COLO829 (cell line): ENCODE results near the gene LDLRAD3.

Experiments
- DNase-seq: peaks from one replicate; pipeline ENCODE4 v3.0.0; 2012; ENCODE audit warnings: low spot score

LDLRAD3 gene

DNA sequence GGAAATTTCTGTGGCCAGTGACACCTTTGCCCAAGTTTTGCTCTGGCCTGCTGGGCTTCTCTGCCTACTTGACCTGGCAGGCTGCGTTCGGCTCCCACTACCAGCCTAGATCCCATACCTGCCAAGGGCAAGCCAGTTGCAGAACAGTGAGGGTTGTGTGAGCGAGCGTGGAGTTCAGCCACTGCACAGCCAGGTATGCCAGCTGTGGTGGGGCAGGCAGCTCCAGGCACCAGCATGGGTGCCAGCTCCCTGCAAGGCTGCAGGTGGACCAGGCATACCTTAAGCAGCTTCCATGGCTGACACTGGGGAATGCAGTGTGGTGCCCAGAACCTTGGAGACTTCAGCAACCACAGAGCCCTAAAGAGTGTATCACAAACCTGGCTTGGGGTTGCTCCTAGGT, 133.5 kb downstream of the LDLRAD3 start:
- no peak for DNase-seq

- no peak for DNase-seq
These were observed 134.2 kb downstream of the LDLRAD3 start for GRCh38 chr11:36077886-36078685.

DNA sequence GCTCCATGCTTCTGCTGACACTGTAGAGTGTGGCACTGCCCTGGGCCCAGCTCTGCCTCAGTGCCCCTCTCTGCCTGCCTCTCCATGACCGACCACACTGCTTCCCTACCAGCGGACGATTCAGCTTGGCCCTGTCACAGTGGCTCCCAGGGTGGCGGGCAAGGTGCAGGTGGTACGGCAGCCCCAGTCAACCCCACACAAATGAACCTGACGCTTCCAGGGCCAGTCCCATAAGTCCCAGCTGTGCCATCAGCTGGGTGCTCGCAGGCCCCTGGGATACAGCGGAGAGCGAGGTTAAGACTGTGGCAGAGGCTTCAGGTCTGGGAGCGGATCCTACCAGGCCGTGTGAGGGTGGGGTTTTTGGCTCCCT, 134.8 kb downstream of the LDLRAD3 start:
- no peak for DNase-seq

DNA sequence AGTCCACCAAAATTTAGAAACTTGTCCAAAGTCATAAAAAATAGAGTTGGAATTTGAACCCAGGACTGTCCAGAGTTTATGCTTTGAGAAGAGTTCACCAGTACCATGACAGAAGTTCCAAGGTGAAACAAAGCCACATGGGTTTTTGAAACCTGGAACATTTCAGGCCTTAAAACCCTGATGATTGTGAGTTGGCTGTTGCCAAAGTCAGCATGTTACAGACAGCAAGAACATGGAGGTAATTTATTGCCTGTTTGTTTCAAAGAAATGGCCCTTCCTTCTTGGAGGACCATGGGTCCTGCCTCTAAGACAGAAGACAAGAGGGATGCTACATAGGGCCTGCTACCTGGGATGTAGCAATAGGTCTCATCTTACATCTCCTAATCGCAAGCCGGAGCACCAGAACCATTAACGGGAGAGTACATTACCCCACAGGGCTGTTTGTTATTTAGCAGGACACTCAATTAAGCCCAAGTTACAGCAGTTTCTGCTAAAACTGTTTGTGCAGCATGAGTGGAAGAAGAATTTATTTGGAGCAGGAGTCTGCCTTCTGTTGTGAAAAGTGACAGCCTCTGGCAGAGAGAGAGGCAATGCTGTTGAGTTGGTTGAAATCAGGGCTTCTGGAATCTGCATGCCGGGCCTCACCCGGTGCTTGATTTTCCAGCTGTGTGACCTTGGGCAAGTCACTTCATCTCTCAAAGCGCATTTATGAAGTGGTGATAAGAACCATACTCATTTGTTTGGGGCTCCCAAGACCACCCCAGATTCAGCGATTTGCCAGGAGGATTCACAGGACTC, 136.2 kb downstream of the LDLRAD3 start:
- no peak for DNase-seq

GRCh38 chr11:36081274-36081945, 137.5 kb downstream of the LDLRAD3 start:
- no peak for DNase-seq

DNA sequence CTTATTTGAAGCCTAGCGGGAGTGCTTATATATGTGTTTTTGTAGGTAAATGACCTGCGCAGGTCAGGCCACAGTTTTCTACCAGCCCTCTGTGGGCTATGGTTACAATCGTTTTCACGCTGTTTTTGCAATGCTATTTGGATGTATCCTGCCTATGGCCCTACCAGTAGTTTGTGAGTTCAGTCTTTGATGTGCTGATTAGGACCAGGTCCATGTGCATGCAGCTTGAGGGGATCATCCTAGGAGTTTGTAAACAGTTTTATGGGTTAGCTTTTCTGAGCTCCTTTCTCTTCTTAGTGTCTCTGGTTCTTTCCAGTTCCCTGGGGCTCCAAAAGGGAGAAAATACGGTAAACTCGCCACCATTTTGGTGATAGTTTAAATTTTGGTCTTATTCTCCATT, 142.5 kb downstream of the LDLRAD3 start:
- no peak for DNase-seq

DNA sequence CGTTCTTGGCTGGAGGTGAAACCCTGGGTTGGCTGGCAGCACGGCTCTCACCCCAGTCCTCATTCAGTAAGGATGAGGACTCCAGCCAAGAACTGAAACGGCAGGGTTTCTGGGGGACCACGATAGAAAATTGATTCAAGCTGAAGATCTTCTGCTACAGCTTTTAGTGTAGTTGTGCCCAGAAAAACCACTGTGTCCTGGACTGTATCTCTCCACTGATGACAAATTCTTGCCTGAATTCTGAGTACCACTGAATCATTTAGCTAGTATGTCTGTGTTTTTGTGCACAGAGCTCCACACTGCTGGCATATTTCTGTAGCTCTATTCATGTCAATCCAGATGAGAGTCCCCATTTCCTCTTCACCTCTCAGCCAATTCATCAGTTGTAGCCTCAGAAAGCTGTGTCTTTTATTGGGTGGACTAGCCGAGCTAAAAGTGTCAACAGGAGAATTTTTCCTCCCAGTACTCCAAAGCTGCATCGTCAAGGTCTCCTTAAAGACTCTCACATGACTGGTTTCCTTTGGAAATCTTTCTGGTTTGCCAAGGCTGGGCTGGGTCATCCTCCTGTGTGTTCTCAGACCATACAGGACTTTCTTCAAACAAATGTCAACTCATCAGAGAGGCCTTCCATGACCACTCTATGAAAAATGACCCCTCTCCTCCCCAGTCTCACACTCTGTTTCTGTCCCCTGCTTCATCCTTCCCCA, 144.6 kb downstream of the LDLRAD3 start:
- DNase-seq = no peak

DNA sequence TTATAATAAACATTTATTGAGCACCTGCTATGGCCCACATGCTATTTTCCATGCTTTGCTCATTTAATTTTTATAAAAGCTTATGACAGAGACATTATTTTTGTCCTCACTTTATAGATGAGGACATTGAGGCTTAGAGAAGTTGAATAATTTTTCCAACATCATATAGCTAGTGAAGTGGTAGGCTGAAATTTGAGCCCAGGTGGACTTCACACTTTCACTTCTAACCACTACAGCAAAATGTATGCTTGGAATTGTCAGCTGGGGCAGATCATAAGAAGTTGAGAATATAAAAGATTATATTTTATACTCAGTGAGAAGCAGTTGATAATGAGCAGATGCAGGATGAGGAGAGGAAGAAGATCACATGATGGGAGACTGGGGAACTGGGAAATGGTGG, 146.1 kb downstream of the LDLRAD3 start:
- no peak for DNase-seq

DNA sequence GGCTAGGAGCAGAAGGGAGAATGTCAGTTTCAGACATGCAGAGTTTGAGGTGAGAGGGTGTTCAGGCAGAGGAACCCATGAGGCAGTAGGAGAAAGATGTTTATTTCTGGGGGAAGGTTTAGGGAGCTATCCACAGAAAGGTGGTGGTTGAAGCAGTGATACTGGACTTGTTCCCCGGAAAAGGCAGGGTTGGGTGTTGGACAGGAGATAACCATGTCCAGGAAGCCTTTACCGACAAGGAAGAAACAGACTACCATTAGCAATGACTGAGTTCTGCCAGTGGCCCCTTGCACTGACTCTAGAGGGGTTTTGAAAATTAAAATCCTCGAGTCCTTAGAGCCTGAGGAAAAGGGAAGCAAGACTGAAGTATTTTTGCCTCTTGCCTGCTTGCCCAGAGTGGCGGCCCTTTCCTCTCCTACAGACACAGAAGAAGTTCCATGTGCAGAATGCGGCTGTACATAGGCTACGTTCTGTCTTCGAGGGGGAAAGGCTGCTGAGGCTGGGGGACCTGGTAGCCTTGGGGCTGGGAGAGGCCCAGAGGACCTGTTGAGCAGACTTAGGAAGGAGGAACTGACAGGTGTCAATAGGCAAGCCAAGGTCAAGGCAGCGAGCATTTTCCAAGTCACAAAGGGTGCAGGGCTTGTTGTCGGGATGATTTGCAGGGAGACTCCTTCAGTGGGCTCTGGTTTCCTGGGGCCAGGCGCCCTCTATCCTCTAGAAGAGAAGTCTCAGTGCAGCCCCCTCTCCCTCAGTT, 146.7 kb downstream of the LDLRAD3 start:
- no peak for DNase-seq

GRCh38 chr11:36091256-36091811, 147.5 kb downstream of the LDLRAD3 start:
- no peak for DNase-seq

GRCh38 chr11:36092314-36093030, 148.6 kb downstream of the LDLRAD3 start:
- no peak for DNase-seq

- no peak for DNase-seq
These were observed 149.7 kb downstream of the LDLRAD3 start for GRCh38 chr11:36093548-36093947.

DNA sequence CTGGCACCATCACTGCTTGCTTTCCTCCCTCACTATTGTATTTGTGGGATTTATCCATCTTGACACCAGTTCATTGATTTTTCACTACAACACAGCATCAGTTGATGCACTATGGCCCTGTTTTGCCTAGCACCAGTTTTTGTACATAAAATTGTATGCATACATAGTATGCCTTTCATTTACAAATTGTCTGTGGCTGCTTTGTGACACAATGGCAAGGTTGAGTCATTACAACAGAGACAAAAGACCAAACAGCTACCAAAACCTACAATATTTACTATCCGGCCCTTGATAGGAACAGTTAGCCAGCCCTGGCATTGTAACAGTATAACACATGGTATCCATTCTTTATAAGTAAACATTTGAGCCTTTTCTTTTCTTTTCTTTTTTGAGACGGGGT, 150.3 kb downstream of the LDLRAD3 start:
- DNase-seq = no peak

GRCh38 chr11:36095716-36096115, 151.9 kb downstream of the LDLRAD3 start:
- no peak for DNase-seq

- DNase-seq = no peak
These were observed 153.4 kb downstream of the LDLRAD3 start for GRCh38 chr11:36097219-36097650.

DNA sequence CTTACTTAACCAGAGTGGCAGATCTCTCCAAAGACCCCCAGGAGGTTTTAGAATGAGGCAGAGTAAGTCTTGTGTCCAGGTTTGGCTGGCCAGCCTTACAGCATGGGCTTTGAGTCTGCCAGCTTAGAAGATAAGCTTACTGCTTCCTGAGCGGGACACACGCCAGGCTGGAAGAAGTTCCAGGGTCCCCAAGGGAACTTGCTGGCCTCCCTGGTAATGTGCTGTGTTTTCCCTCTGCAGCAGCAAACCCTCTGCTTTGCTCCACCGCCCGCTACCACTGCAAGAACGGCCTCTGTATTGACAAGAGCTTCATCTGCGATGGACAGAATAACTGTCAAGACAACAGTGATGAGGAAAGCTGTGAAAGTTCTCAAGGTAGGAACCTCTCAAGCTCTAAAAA, 154.2 kb downstream of the LDLRAD3 start:
- DNase-seq = no peak

GRCh38 chr11:36098853-36099375, 155.1 kb downstream of the LDLRAD3 start:
- no peak for DNase-seq

DNA sequence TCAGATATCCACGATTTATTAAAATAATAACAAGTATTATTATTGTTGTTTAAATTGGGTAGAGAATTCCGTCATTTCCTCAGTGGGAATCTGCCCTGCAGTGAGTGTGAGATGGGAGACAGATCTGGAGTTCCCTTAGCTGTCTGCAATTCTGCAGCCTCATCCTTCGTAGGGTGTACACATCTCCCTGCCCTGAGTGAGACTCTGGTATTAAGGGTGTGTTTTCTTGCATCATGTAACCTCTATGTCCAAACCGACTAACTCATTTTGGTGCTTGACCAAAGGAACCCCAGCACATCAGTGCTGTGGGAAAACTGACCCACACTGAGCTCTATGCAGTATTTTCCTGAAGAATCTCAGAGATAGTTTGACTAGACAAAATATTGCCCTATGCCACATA, 157.6 kb downstream of the LDLRAD3 start:
- DNase-seq = no peak

DNA sequence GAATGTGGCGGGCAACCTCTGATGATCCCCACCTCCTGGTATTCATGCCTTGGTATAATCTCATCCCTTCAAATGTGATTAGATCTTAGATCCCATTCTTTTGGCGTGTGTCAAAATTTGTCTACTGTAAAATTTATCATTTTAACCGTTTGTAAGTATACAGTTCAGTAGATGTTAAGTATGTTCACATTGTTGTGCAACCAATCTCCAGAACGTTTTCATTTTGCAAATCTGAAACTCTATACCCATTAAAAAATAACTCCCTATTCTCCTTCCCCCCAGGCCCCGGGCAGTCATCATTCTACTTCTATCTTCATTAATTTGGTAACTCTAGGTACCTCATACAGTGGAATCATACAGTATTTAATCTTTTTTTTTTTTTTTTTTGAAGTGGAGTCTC, 159.0 kb downstream of the LDLRAD3 start:
- DNase-seq = no peak

DNA sequence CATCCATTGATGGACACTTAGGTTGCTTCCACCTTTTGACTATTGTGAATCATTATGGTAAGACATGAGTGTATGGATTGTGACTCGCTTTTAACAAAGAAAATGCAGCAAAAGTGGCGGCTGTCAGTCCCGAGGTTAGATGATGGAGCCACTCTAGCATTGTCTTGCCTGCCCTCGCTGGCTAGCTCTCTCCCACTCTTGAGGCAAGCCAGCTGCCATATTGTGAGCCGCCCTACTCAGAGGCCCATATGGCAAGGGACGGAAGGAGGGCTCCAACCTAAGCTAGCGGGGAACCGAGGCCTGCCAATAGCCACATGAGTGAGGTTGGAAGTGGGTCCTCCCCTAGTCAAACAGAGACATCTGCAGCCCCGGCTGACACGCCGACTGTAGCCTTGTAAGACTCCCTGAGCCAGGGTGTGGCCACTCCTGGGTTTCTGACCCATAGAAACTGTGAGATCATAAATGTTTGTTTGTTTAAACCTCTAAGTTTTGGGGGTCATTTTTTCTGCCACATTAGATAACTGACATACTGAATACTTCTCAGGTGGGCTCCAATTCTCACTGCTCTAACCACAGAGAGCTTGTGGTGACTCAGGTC, 160.2 kb downstream of the LDLRAD3 start:
- no peak for DNase-seq
